Measurements from ENCODE around the gene DGKE. TPM values are rescaled to one million over a fixed set of nuclear protein-coding genes. Genes with fewer than 3 reads are reported as not detected.

DGKE gene
- total RNA-seq, 1 donor from 2014 or later = 12.7 TPM

GRCh38 chr17:56893503-56893902, 59.6 kb downstream of the DGKE start:
- Histone ChIP-seq H3K4me1 (no peaks in the 10 kb centered on the region), H3K36me3 (peaks cover 100% of the 10 kb centered on the region), H3K4me3 (no peak overlapping the region), H3K9me3 (peaks cover 2% of the 10 kb centered on the region), H3K27me3 (ENCODE audit: low read depth) (no peaks in the 10 kb centered on the region), H3K27ac (no peak overlapping the region)
- no peak for DNase-seq
- intact Hi-C loops (cut with DNase I) = no loop called here
- ATAC-seq = no peak
- TF ChIP-seq CTCF (IDR thresholded peaks at IDR 0.05) = no peak

GRCh38 chr17:56894859-56895455, 61.0 kb downstream of the DGKE start:
- Histone ChIP-seq H3K4me1 (no peaks in the 10 kb centered on the region), H3K36me3 (peaks cover 100% of the 10 kb centered on the region), H3K27ac (no peak overlapping the region), H3K27me3 (ENCODE audit: low read depth) (no peaks in the 10 kb centered on the region), H3K9me3 (no peaks in the 10 kb centered on the region), H3K4me3 (no peak overlapping the region)
- DNase-seq (no peak), ATAC-seq (no peak)
- TF ChIP-seq CTCF (IDR thresholded peaks at IDR 0.05) = no peak
- intact Hi-C loops (cut with DNase I) = no loop called here

- Histone ChIP-seq H3K27ac (no peak overlapping the region), H3K27me3 (ENCODE audit: low read depth) (no peaks in the 10 kb centered on the region), H3K9me3 (no peaks in the 10 kb centered on the region), H3K36me3 (peaks cover 100% of the 10 kb centered on the region), H3K4me3 (no peak overlapping the region), H3K4me1 (no peaks in the 10 kb centered on the region)
- no peak for DNase-seq
- ATAC-seq = peak in 1 of 2 donors; percentile 53
- intact Hi-C loops (cut with DNase I) = no loop called here
- TF ChIP-seq CTCF (IDR thresholded peaks at IDR 0.05) = no peak
Measured at GRCh38 chr17:56896217-56896967, 62.4 kb downstream of the DGKE start.

GRCh38 chr17:56896968-56897359, 63.0 kb downstream of the DGKE start:
- intact Hi-C loops (cut with DNase I) = no loop called here
- ATAC-seq = no peak
- Histone ChIP-seq H3K4me3 (no peak overlapping the region), H3K36me3 (peaks cover 100% of the 10 kb centered on the region), H3K9me3 (no peaks in the 10 kb centered on the region), H3K27me3 (ENCODE audit: low read depth) (no peaks in the 10 kb centered on the region), H3K27ac (no peak overlapping the region), H3K4me1 (no peaks in the 10 kb centered on the region)
- no peak for DNase-seq
- no peak for TF ChIP-seq CTCF (IDR thresholded peaks at IDR 0.05)

GRCh38 chr17:56897646-56898424, 63.9 kb downstream of the DGKE start:
- H3K4me3 ChIP-seq = no peak overlapping the region
- ATAC-seq = no peak
- no peaks in the 10 kb centered on the region for H3K27me3 ChIP-seq (ENCODE audit: low read depth)
- H3K36me3 ChIP-seq = peaks cover 100% of the 10 kb centered on the region
- no peak for TF ChIP-seq CTCF (IDR thresholded peaks at IDR 0.05)
- H3K9me3 ChIP-seq = no peaks in the 10 kb centered on the region
- intact Hi-C loops (cut with DNase I) = no loop called here
- no peaks in the 10 kb centered on the region for H3K4me1 ChIP-seq
- H3K27ac ChIP-seq = no peak overlapping the region
- DNase-seq = no peak

Data from lower lobe of right lung (tissue), 2 donors.